IMR-90 (cell line): Measurements from ENCODE around the gene PAQR7. TPM values are rescaled to one million over a fixed set of nuclear protein-coding genes. Genes with fewer than 3 reads are reported as not detected.

ENCODE experiments used
- ATAC-seq: fragments of 200-7000 bp; cut with Tn5 transposase; 2 replicates; pipeline ENCODE4 v1.9.1; 2020; ENCODE audit warnings: low read depth, mild to moderate bottlenecking, moderate library complexity
- BruUV-seq: library from RNA; stranded (reverse); fragments of 400-500 nt; replicated peaks from 2 replicates; lab custom pipeline; 2021; lab: Mats Ljungman, UMichigan
- CTCF ChIA-PET: fragments of 300-600 bp; formaldehyde crosslinking; extraction: SDS; loops from one replicate; lab custom pipeline; 2021; ENCODE audit warnings: antibody characterized with exemption; lab: Yijun Ruan, JAX
- POLR2A ChIA-PET: fragments of 300-600 bp; sonication (Branson Sonifier 250); formaldehyde crosslinking; loops from one replicate; lab custom pipeline; 2022; ENCODE audit warnings: antibody characterized with exemption; ENCODE audit not compliant: unreplicated experiment; lab: Charles Lee
- DNase-seq: peaks from one replicate; pipeline ENCODE4 v3.0.0; 2013
- H2AFZ ChIP-seq: replicated peaks from 2 replicates; pipeline ENCODE3; 2013; ENCODE audit warnings: low read length, mild to moderate bottlenecking; ENCODE audit not compliant: poor library complexity
- H2AK5ac ChIP-seq: 2 replicates; pipeline ENCODE4 v1.6.1; 2013; ENCODE audit warnings: low read depth, low read length, inconsistent platforms
- H2AK9ac ChIP-seq: replicated peaks from 2 replicates; pipeline ENCODE3; 2013; ENCODE audit warnings: mild to moderate bottlenecking, low read depth, low read length, moderate library complexity; ENCODE audit not compliant: poor library complexity
- H2BK120ac ChIP-seq: 2 replicates; pipeline ENCODE4 v1.6.1; 2013; ENCODE audit warnings: low read depth, low read length, inconsistent platforms
- H2BK15ac ChIP-seq: 3 replicates; pipeline ENCODE4 v1.6.1; 2013; ENCODE audit warnings: low read depth, low read length, inconsistent platforms
- H2BK20ac ChIP-seq: 2 replicates; pipeline ENCODE4 v1.6.1; 2013; ENCODE audit warnings: low read depth, mild to moderate bottlenecking, inconsistent platforms, low read length, moderate library complexity
- H2BK5ac ChIP-seq: 2 replicates; pipeline ENCODE4 v1.6.1; 2013; ENCODE audit warnings: mild to moderate bottlenecking, low read depth, low read length, inconsistent platforms; ENCODE audit not compliant: poor library complexity, severe bottlenecking
- H3K14ac ChIP-seq: replicated peaks from 2 replicates; pipeline ENCODE4 v1.6.1; 2013; ENCODE audit warnings: low read depth, low read length, inconsistent platforms
- H3K18ac ChIP-seq: 2 replicates; pipeline ENCODE4 v1.6.1; 2013; ENCODE audit warnings: low read depth, low read length, control low read depth
- H3K23ac ChIP-seq: 2 replicates; pipeline ENCODE4 v1.6.1; 2013; ENCODE audit warnings: low read depth, low read length, inconsistent platforms
- H3K27ac ChIP-seq: 2 replicates; pipeline ENCODE4 v1.5.1; 2013; ENCODE audit warnings: mild to moderate bottlenecking, control low read depth, low read length; ENCODE audit not compliant: insufficient read depth
- H3K27me3 ChIP-seq: 2 replicates; pipeline ENCODE4 v1.6.1; 2013; ENCODE audit warnings: low read length; ENCODE audit not compliant: control insufficient read depth, insufficient read depth
- H3K36me3 ChIP-seq: 2 replicates; pipeline ENCODE4 v1.6.1; 2013; ENCODE audit warnings: low read length, mixed read lengths; ENCODE audit not compliant: control insufficient read depth, insufficient read depth
- H3K4ac ChIP-seq: 2 replicates; pipeline ENCODE4 v1.6.1; 2013; ENCODE audit warnings: low read depth, low read length, inconsistent platforms
- H3K4me1 ChIP-seq: 2 replicates; pipeline ENCODE4 v1.6.1; 2013; ENCODE audit warnings: low read length, mixed read lengths; ENCODE audit not compliant: control insufficient read depth, insufficient read depth
- H3K4me2 ChIP-seq: 2 replicates; pipeline ENCODE4 v1.6.1; 2013; ENCODE audit warnings: low read depth, mild to moderate bottlenecking, control low read depth, low read length, moderate library complexity
- H3K4me3 ChIP-seq: 2 replicates; pipeline ENCODE4 v1.5.1; 2013; ENCODE audit warnings: low read depth, mild to moderate bottlenecking, control low read depth, low read length, moderate library complexity; ENCODE audit not compliant: insufficient read depth
- H3K56ac ChIP-seq: 2 replicates; pipeline ENCODE4 v1.6.1; 2013; ENCODE audit warnings: low read length, inconsistent platforms; ENCODE audit not compliant: insufficient read depth; ENCODE audit errors: extremely low read depth
- H3K79me1 ChIP-seq, 2 experiments: 2 replicates each; pipeline ENCODE4 v1.6.1; 2013; ENCODE audit warnings: low read length in 2 of 2, inconsistent platforms in 1 of 2, low read depth in 1 of 2
- H3K9ac ChIP-seq: 2 replicates; pipeline ENCODE4 v1.6.1; 2013; ENCODE audit warnings: low read depth, low read length, control low read depth
- H3K9me1 ChIP-seq: 2 replicates; pipeline ENCODE4 v1.6.1; 2013; ENCODE audit warnings: low read length, inconsistent platforms; ENCODE audit not compliant: insufficient read depth
- H3K9me3 ChIP-seq: 2 replicates; pipeline ENCODE4 v1.6.1; 2013; ENCODE audit warnings: low read length; ENCODE audit not compliant: control insufficient read depth, insufficient read depth
- H4K20me1 ChIP-seq: 2 replicates; pipeline ENCODE4 v1.6.1; 2013; ENCODE audit warnings: low read length, inconsistent platforms; ENCODE audit not compliant: insufficient read depth
- H4K5ac ChIP-seq: 2 replicates; pipeline ENCODE4 v1.6.1; 2013; ENCODE audit warnings: mild to moderate bottlenecking, low read depth, low read length, control low read depth
- H4K8ac ChIP-seq, 2 experiments: 2 replicates each; pipeline ENCODE4 v1.6.1; 2013; ENCODE audit warnings: low read depth in 2 of 2, low read length in 2 of 2, control low read depth in 1 of 2, inconsistent platforms in 1 of 2
- H4K91ac ChIP-seq: 2 replicates; pipeline ENCODE4 v1.6.1; 2013; ENCODE audit warnings: low read depth, low read length, inconsistent platforms; ENCODE audit not compliant: insufficient read depth
- BHLHE40 ChIP-seq: fragments of 150-350 bp; IDR thresholded peaks from 2 replicates; pipeline ENCODE4 v1.6.1; 2016; ENCODE audit warnings: mild to moderate bottlenecking, low read depth, low read length
- CEBPB ChIP-seq: IDR thresholded peaks from 2 replicates; pipeline ENCODE4 v1.6.1; 2012; ENCODE audit warnings: low read depth, low read length, improper control_type of control experiment
- FOS ChIP-seq: fragments of 150-350 bp; IDR thresholded peaks from 2 replicates; pipeline ENCODE4 v1.6.1; 2016; ENCODE audit warnings: low read depth, low read length
- MAFK ChIP-seq: IDR thresholded peaks from 2 replicates; pipeline ENCODE4 v1.6.1; 2012; ENCODE audit warnings: low read depth, low read length, improper control_type of control experiment
- MAZ ChIP-seq: IDR thresholded peaks from 2 replicates; pipeline ENCODE4 v1.6.1; 2012; ENCODE audit warnings: low read depth, mild to moderate bottlenecking, low read length, improper control_type of control experiment, moderate library complexity, borderline replicate concordance
- MXI1 ChIP-seq: IDR thresholded peaks from 2 replicates; pipeline ENCODE4 v1.6.1; 2012; ENCODE audit warnings: low read depth, mild to moderate bottlenecking, low read length, moderate library complexity, borderline replicate concordance
- NFE2L2 ChIP-seq: fragments of 150-350 bp; IDR thresholded peaks from 2 replicates; pipeline ENCODE4 v1.6.1; 2016; ENCODE audit warnings: low read depth, mild to moderate bottlenecking, low read length
- RFX5 ChIP-seq: IDR thresholded peaks from 2 replicates; pipeline ENCODE4 v1.8.0; 2012; ENCODE audit warnings: low read depth, mild to moderate bottlenecking, low read length, moderate library complexity
- USF2 ChIP-seq: fragments of 150-350 bp; IDR thresholded peaks from 2 replicates; pipeline ENCODE4 v1.6.1; 2017; ENCODE audit warnings: mild to moderate bottlenecking, antibody characterized with exemption, low read length, low read depth
- WGBS, 2 experiments: methylation state at CpG; one replicate each; pipeline versions ENCODE4 v1.1.5 to v1.1.7; 2013; ENCODE audit warnings: missing lambda C conversion rate in 2 of 2; ENCODE audit not compliant: insufficient read length in 1 of 2; ENCODE audit errors: extremely low coverage in 2 of 2; 5-methylcytosine and 5-hydroxymethylcytosine counted together
- dilution Hi-C: fragments of 300-500 bp; cut with HindIII; formaldehyde crosslinking; loops from one replicate; pipeline ENCODE4 v1.14.3; 2018; ENCODE audit warnings: low sequenced_read_pairs; ENCODE audit not compliant: unreplicated experiment
- in situ Hi-C: fragments of 300-500 bp; cut with MboI; formaldehyde crosslinking; loops from 3 replicates; pipeline ENCODE4 v1.14.3; 2019; ENCODE audit warnings: low sequenced_read_pairs, inconsistent platforms, mixed read lengths
- intact Hi-C: fragments of 100-400 bp; cut with micrococcal nuclease; formaldehyde crosslinking; loops from 2 replicates; pipeline ENCODE4 v1.10.0; 2022
- polyA plus RNA-seq, 3 experiments: library from polyadenylated mRNA; depleted of rRNA; stranded (reverse); fragments of >200 nt; gene quantifications; 2 replicates each; pipeline ENCODE4 v1.2.3, GENCODE V29; 2012; ENCODE audit warnings: low replicate concordance in 1 of 3
- total RNA-seq: library from RNA; depleted of rRNA; stranded (reverse); fragments of >200 nt; gene quantifications from 2 replicates; pipeline ENCODE4 v1.2.3, GENCODE V29; 2012

Gene PAQR7
- total and polyA plus RNA-seq, 2 of the 4 experiments (the other 2 are of a cell fraction): 9.0 to 12.9 TPM

GRCh38 chr1:25825605-25826004 is 49.9 kb downstream of the PAQR7 start:
- Histone ChIP-seq H3K4me3 (no peak overlapping the region), H3K9me1 (peaks cover 9% of the 10 kb centered on the region), H2AFZ (no peak overlapping the region), H3K14ac (no peak overlapping the region), H4K5ac (no peak overlapping the region), H3K18ac (no peak overlapping the region), H4K91ac (no peak overlapping the region), H3K36me3 (peaks cover 46% of the 10 kb centered on the region), H2BK120ac (no peak overlapping the region), H3K4me1 (peaks cover 10% of the 10 kb centered on the region), H2AK9ac (no peak overlapping the region), H3K27ac (no peak overlapping the region), H2BK15ac (no peak overlapping the region), H3K27me3 (no peaks in the 10 kb centered on the region), H4K8ac (no peak overlapping the region), H2BK20ac (no peak overlapping the region), H2AK5ac (no peak overlapping the region), H3K79me1 (peaks cover 31 to 61% of the 10 kb centered on the region in 2 experiments), H3K9ac (no peak overlapping the region), H3K9me3 (no peaks in the 10 kb centered on the region), H4K20me1 (peaks cover 23% of the 10 kb centered on the region; the same call in 1 of the 2 replicates), H3K56ac (no peak overlapping the region), H2BK5ac (no peak overlapping the region), H3K23ac (no peak overlapping the region), H3K4ac (no peak overlapping the region), H3K4me2 (no peak overlapping the region)
- CTCF ChIA-PET: interaction anchor here (0.8 kb wide), 1 partner anchor 10 kb away, joined by 3 read pairs; no protein-coding TSS in a partner anchor
- no CpG with 5 or more reads among the region's 2 CpGs for WGBS, 2 experiments
- dilution Hi-C loops: no loop called here
- intact Hi-C loops: no loop called here
- TF ChIP-seq MAZ: no peak
- no peak for TF ChIP-seq MXI1
- TF ChIP-seq CEBPB: no peak
- TF ChIP-seq USF2: no peak
- TF ChIP-seq NFE2L2: no peak
- no peak for TF ChIP-seq MAFK
- no peak for TF ChIP-seq BHLHE40
- no peak for TF ChIP-seq FOS
- TF ChIP-seq RFX5: no peak
- ATAC-seq: no peak
- no TSS peak for BruUV-seq
- POLR2A ChIA-PET: no interaction called here
- in situ Hi-C loops: loop anchor here (10.0 kb wide), 1 partner anchor 169 kb away; the partner anchor contains the start of gene PAFAH2
- no peak for DNase-seq
